ENCODE data around the gene REN. TPM values are rescaled to one million over a fixed set of nuclear protein-coding genes. Genes with fewer than 3 reads are reported as not detected.

The REN gene
- 0.10 and 0.33 TPM in 2 replicates for total RNA-seq

DNA sequence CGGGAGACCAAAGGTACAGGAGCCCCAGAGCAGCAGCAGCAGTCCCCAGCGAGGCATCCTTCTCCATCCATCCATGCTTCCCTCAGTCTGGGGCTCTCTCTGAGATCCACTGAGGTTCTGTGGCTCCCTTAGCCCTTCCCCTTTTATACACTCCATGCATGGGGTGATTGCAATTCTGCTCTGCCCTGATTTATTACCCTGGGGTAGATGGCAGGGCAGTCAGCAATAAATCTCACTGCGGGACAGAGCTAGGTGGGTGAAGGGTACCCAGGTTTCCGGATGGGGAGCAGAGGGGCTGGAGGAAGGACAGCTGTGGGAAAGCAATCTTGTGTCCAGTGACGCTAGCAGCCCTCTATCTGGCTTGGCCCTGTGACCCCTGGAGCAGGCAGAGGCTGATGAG is at the start of gene REN:
Gene REN, minus strand, starts transcription at position 119 of the 400 bp plus-strand sequence. Its CDS starts 44 bp downstream, at position 75.

DNA sequence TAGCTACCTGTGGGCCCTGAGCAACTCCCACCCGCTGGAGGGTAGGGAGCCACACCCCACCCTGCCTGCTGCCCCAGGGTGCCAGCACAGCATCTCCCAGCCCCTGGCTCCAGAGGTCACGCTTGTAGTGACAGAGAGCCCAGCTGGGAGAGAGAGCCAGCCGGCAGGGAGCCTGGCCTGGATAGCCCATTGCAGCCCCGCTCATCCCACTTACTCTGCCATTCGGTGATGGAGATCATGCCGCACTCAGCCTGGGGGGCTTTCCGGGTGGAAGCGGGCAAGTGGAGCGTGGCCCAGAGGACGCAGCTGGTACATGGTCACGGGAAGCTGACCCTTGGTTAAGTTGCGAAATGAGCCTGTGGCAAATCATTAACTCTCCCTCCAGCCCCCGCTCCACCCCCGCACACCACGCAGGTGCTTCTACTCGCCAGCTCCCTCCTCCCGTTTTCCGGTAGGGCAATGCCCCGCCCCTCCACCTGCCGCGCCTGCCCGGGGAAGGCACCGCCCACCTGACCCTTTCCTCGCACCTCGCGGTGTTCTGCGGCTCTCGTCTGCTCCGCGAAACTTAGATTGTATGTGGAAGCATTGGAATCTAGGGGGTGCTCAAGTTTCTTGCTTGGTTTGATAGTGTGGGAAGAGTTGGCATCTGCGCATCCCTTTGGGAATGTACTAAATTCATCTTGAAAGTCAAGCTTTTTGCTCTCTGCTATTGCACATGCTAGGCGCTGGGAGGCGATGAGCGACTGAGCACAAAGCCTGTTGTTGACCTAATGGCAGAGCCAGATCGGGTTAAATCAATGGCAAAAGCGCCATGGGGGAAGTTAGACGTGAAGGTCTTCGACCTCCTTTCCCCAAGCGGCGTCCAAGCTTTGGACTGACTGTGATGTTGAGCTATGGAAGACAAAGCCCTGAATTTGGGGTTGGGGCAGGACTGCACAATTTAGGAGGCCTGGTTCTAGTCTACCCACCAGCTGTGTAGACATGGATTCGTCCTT is 47.8 kb upstream of the REN start, which contains the start of gene GOLT1A:
Gene GOLT1A, minus strand, starts transcription at position 321 of the 995 bp plus-strand sequence. Its CDS starts 82 bp downstream, at position 239.

DNA sequence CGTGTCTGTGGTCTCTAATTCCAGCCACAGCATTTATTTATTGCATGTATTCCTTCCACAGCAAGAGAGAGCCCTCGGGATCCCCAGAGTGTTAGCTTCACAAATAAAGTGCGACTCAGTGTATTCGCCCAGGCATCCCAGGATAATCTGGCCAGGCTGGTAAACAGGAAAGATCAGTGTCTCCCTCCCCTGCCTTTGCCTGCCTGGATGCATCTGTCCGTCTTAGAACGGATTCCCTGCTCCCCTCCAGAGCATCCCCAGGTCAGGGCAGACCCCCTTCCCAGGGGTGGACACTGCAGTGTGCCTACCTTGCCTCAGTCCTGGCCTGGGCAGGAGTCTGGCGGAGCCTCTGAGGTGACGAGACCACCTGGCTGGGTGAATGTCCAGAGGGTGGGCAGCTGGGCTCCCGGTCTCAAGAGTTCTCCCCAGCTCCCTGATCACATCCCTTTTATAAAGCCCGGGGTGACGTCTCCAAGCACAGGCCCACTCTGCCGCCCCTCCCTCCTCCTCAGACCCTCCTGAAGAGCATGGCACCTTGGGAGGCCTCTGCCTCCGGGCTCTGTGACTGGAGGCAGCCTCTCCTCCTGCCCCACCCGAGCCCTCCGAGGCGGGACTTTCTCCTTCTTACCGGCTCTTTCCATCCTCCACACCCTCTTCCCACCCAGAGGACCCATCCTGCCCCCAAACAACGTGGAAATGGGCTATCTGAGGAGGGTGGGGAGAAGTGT is 30.1 kb upstream of the REN start, which contains the start of gene KISS1:
Gene KISS1, minus strand, starts transcription at position 424 of the 728 bp plus-strand sequence. CDS start 3,615 bp downstream, outside the sequence.

DNA sequence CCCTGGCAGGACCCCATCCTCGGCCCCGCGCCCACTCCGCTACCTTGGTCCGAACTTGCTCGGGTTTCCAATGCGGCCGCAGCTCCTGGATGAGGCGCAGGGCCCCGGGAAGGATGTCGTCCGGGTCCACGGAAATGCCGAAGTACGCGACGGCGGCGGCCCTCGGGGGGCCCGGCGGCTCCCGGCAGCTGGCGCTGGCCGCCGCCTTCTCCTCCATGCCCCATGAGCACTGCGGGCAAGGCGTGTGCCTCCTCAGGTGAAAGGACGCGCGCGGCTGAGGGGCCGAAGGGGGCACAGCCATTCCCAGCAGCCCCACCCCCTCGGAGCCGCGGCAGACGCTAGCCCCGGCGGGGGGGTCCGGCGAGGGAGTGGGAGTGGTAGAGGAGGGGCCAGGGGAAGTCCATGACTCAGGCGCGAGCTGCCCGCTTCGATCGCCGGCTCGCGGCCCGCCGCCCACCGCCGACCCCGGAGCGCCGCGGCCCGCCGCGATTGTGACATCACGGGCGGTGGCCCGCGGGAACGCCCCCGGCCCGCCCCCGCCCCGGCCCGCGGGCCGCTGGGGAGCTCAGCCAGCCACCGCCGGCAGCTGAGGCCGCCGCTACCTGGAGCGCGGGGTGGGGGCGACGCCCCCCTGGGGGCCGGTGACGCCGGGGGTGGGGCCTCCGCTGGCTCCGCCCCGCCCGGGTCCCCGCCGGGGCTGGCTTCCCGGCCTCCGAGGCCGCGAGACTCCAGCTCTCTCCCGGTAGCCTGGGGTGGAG is 14.4 kb downstream of the REN start, which contains the start of gene ETNK2:
Gene ETNK2, minus strand, starts transcription at position 493 of the 758 bp plus-strand sequence. Its CDS starts 192 bp downstream, at position 301.

Other genes starting within 250 kb of the REN start
- gene SOX13, start 93.2 kb downstream of the REN start, total RNA-seq = 24.6 and 39.5 TPM in 2 replicates
- 16.8 and 30.4 TPM in 2 replicates for gene ETNK2, start 14.3 kb downstream of the REN start, total RNA-seq
- not detected in 2 replicates for gene KISS1, start 30.2 kb upstream of the REN start, total RNA-seq
- gene GOLT1A, start 47.7 kb upstream of the REN start, total RNA-seq = not detected in 2 replicates
- gene PLEKHA6, start 193.6 kb upstream of the REN start, total RNA-seq = 3.6 and 13.9 TPM in 2 replicates
- gene PPP1R15B, start 245.5 kb upstream of the REN start, total RNA-seq = 35.3 and 39.7 TPM in 2 replicates